Activated CD4-positive, alpha-beta T cell treated with anti-CD3 and anti-CD28 coated beads for 36 hours (primary cell): Measurements from ENCODE around the gene RPTN. TPM values are rescaled to one million over a fixed set of nuclear protein-coding genes. Genes with fewer than 3 reads are reported as not detected.

Source experiments
- ATAC-seq: fragments of 200-7000 bp; cut with Tn5 transposase; one replicate; pipeline ENCODE4 v1.10.0; 2021; ENCODE audit warnings: mild to moderate bottlenecking, moderate library complexity
- CTCF ChIA-PET: fragments of 350-600 bp; sonication (Branson Sonifier 250); formaldehyde crosslinking; loops from one replicate; lab custom pipeline; 2021; ENCODE audit warnings: antibody characterized with exemption; lab: Charles Lee
- POLR2A ChIA-PET: fragments of 350-600 bp; sonication (Branson Sonifier 250); formaldehyde crosslinking; loops from one replicate; lab custom pipeline; 2021; ENCODE audit warnings: antibody characterized with exemption, inconsistent platforms; lab: Charles Lee
- DNase-seq: peaks from one replicate; pipeline ENCODE4 v3.0.0-alpha.2; 2020
- H3K27ac Mint-ChIP-seq: one replicate; pipeline ENCODE4 v1.8.0; 2021; ENCODE audit warnings: mixed read lengths
- H3K27me3 Mint-ChIP-seq: one replicate; pipeline ENCODE4 v1.8.0; 2021; ENCODE audit warnings: mixed read lengths
- H3K36me3 Mint-ChIP-seq: one replicate; pipeline ENCODE4 v1.8.0; 2021; ENCODE audit warnings: low read depth, mixed read lengths
- H3K4me1 Mint-ChIP-seq: one replicate; pipeline ENCODE4 v1.8.0; 2021; ENCODE audit warnings: mixed read lengths
- H3K4me3 Mint-ChIP-seq: one replicate; pipeline ENCODE4 v1.8.0; 2021; ENCODE audit warnings: mild to moderate bottlenecking, moderate library complexity, mixed read lengths
- H3K9me3 Mint-ChIP-seq: one replicate; pipeline ENCODE4 v1.8.0; 2021; ENCODE audit warnings: low read depth, mixed read lengths
- intact Hi-C, 2 experiments: fragments of 100-400 bp; cut with DNase I in 1 of 2; cut with micrococcal nuclease in 1 of 2; formaldehyde crosslinking; loops; one replicate each; pipeline versions ENCODE4 v1.14.2 to v1.15.1; 2022 to 2024; cut with DNase I, micrococcal nuclease
- total RNA-seq, 2 experiments: library from RNA; stranded (reverse); gene quantifications; one replicate each; pipeline ENCODE4 v1.2.3, GENCODE V29; 2021

Gene RPTN
- total RNA-seq, 2 experiments from 2014 or later: not detected

GRCh38 chr1:152141971-152142584 is 16.9 kb downstream of the RPTN start:
- DNase-seq (peak; percentile 55), ATAC-seq (no peak)
- ChIA-PET CTCF (interaction anchor here (0.5 to 2.4 kb wide), 7 partner anchors 31 to 1188 kb away, joined by 3 to 10 read pairs (median 3); no protein-coding TSS in a partner anchor), POLR2A (interaction anchor here (0.6 kb wide), 1 partner anchor 37 kb away, joined by 3 read pairs; no protein-coding TSS in a partner anchor)
- intact Hi-C loops: loop anchor here in 1 of 2 experiments (1.0 to 5.0 kb wide), 4 partner anchors 43 to 317 kb away; no protein-coding TSS in a partner anchor
- Mint-ChIP-seq H3K36me3 (no peaks in the 10 kb centered on the region), H3K27ac (no peak overlapping the region), H3K4me3 (no peak overlapping the region), H3K4me1 (peaks cover 11% of the 10 kb centered on the region), H3K9me3 (peaks cover 11% of the 10 kb centered on the region), H3K27me3 (peaks cover 50% of the 10 kb centered on the region)

- ChIA-PET POLR2A (no interaction called here), CTCF (interaction anchor here (0.8 to 1.4 kb wide), 2 partner anchors 22 to 321 kb away, joined by 4 to 9 read pairs; no protein-coding TSS in a partner anchor)
- no peak for ATAC-seq
- peaks cover 2% of the 10 kb centered on the region for H3K4me1 Mint-ChIP-seq
- intact Hi-C loops: no loop called here
- no peak overlapping the region for H3K27ac Mint-ChIP-seq
- H3K4me3 Mint-ChIP-seq: no peak overlapping the region
- peaks cover 9% of the 10 kb centered on the region for H3K9me3 Mint-ChIP-seq
- H3K36me3 Mint-ChIP-seq: no peaks in the 10 kb centered on the region
- no peak for DNase-seq
- H3K27me3 Mint-ChIP-seq: peaks cover 50% of the 10 kb centered on the region
Observed at GRCh38 chr1:152137215-152137614, 21.8 kb downstream of the RPTN start.

- intact Hi-C loops: no loop called here
- Mint-ChIP-seq H3K27me3 (peaks cover 55% of the 10 kb centered on the region), H3K4me1 (no peaks in the 10 kb centered on the region), H3K27ac (no peak overlapping the region), H3K36me3 (no peaks in the 10 kb centered on the region), H3K9me3 (peaks cover 9% of the 10 kb centered on the region), H3K4me3 (no peak overlapping the region)
- POLR2A ChIA-PET: no interaction called here
- ATAC-seq (no peak), DNase-seq (no peak)
- CTCF ChIA-PET: interaction anchor here (0.9 to 1.2 kb wide), 2 partner anchors 32 to 311 kb away, joined by 3 to 4 read pairs; no protein-coding TSS in a partner anchor
Observed at GRCh38 chr1:152130186-152130585, 28.8 kb downstream of the RPTN start.

GRCh38 chr1:152127673-152128072 is 31.4 kb downstream of the RPTN start:
- H3K27ac Mint-ChIP-seq: no peak overlapping the region
- DNase-seq: no peak
- H3K36me3 Mint-ChIP-seq: no peaks in the 10 kb centered on the region
- no peaks in the 10 kb centered on the region for H3K4me1 Mint-ChIP-seq
- peaks cover 53% of the 10 kb centered on the region for H3K27me3 Mint-ChIP-seq
- ATAC-seq: peak; percentile 36
- intact Hi-C loops: no loop called here
- ChIA-PET POLR2A (no interaction called here), CTCF (no interaction called here)
- H3K9me3 Mint-ChIP-seq: peaks cover 3% of the 10 kb centered on the region
- no peak overlapping the region for H3K4me3 Mint-ChIP-seq

GRCh38 chr1:152125834-152126443 is 33.1 kb downstream of the RPTN start:
- Mint-ChIP-seq H3K27ac (no peak overlapping the region), H3K4me1 (no peaks in the 10 kb centered on the region), H3K36me3 (no peaks in the 10 kb centered on the region), H3K9me3 (no peaks in the 10 kb centered on the region), H3K27me3 (peaks cover 53% of the 10 kb centered on the region), H3K4me3 (no peak overlapping the region)
- DNase-seq (no peak), ATAC-seq (no peak)
- intact Hi-C loops: no loop called here
- ChIA-PET CTCF (interaction anchor here (1.0 kb wide), 1 partner anchor 332 kb away, joined by 3 read pairs; no protein-coding TSS in a partner anchor), POLR2A (no interaction called here)

- ChIA-PET CTCF (interaction anchor here (1.6 to 1.7 kb wide), 2 partner anchors 64 to 66 kb away, joined by 3 to 5 read pairs; no protein-coding TSS in a partner anchor), POLR2A (no interaction called here)
- Mint-ChIP-seq H3K9me3 (no peaks in the 10 kb centered on the region), H3K36me3 (no peaks in the 10 kb centered on the region), H3K4me1 (no peaks in the 10 kb centered on the region), H3K4me3 (no peak overlapping the region), H3K27me3 (peaks cover 37% of the 10 kb centered on the region), H3K27ac (no peak overlapping the region)
- DNase-seq: no peak
- intact Hi-C loops: no loop called here
- ATAC-seq: no peak
Observed at GRCh38 chr1:152118915-152119314, 40.1 kb downstream of the RPTN start.

- Mint-ChIP-seq H3K27me3 (peaks cover 29% of the 10 kb centered on the region), H3K4me1 (no peaks in the 10 kb centered on the region), H3K36me3 (no peaks in the 10 kb centered on the region), H3K4me3 (no peak within 1 kb of the TSS), H3K27ac (no peak within 1 kb of the TSS), H3K9me3 (no peaks in the 10 kb centered on the region)
- ATAC-seq: no peak
- intact Hi-C loops: no loop called here
- no peak for DNase-seq
- POLR2A ChIA-PET: no interaction called here
- CTCF ChIA-PET: interaction anchor here (0.6 to 0.8 kb wide), 3 partner anchors 22 to 343 kb away, joined by 3 to 4 read pairs (median 3); no protein-coding TSS in a partner anchor
Observed at GRCh38 chr1:152115344-152115743, 43.7 kb downstream of the RPTN start, which contains the start of gene TCHH. Gene TCHH (minus strand): TSS chr1:152115444. CDS start chr1:152114080, 1,364 bp downstream.

GRCh38 chr1:152112885-152113432 is 46.1 kb downstream of the RPTN start:
- no peaks in the 10 kb centered on the region for H3K36me3 Mint-ChIP-seq
- intact Hi-C loops: loop anchor here in 1 of 2 experiments (5.0 kb wide), 1 partner anchor 61 kb away; no protein-coding TSS in a partner anchor

GRCh38 chr1:152112101-152112884 is 46.7 kb downstream of the RPTN start:
- no peak for ATAC-seq
- no peaks in the 10 kb centered on the region for H3K9me3 Mint-ChIP-seq
- no peak overlapping the region for H3K4me3 Mint-ChIP-seq
- peak; percentile 31 for DNase-seq
- no peak overlapping the region for H3K27ac Mint-ChIP-seq
- POLR2A ChIA-PET: interaction anchor here (0.6 kb wide), 1 partner anchor 347 kb away, joined by 7 read pairs; no protein-coding TSS in a partner anchor
- H3K27me3 Mint-ChIP-seq: peaks cover 20% of the 10 kb centered on the region
- intact Hi-C loops: loop anchor here in 1 of 2 experiments (5.0 kb wide), 1 partner anchor 60 kb away; no protein-coding TSS in a partner anchor
- CTCF ChIA-PET: interaction anchor here (0.7 to 6.3 kb wide), 11 partner anchors 20 to 347 kb away, joined by 3 to 33 read pairs (median 6); no protein-coding TSS in a partner anchor
- no peaks in the 10 kb centered on the region for H3K36me3 Mint-ChIP-seq
- H3K4me1 Mint-ChIP-seq: no peaks in the 10 kb centered on the region

More at GRCh38 chr1:152112885-152113432, 46.1 kb downstream of the RPTN start:
- H3K27me3 Mint-ChIP-seq: peaks cover 23% of the 10 kb centered on the region
- ATAC-seq (no peak), DNase-seq (no peak)
- CTCF ChIA-PET: interaction anchor here (0.7 to 6.3 kb wide), 7 partner anchors 12 to 346 kb away, joined by 3 to 33 read pairs (median 4); no protein-coding TSS in a partner anchor
- no peaks in the 10 kb centered on the region for H3K9me3 Mint-ChIP-seq
- H3K4me1 Mint-ChIP-seq: no peaks in the 10 kb centered on the region
- POLR2A ChIA-PET: no interaction called here
- H3K4me3 Mint-ChIP-seq: no peak overlapping the region
- no peak overlapping the region for H3K27ac Mint-ChIP-seq

GRCh38 chr1:152111515-152111968 is 47.5 kb downstream of the RPTN start:
- Mint-ChIP-seq H3K27me3 (peaks cover 14% of the 10 kb centered on the region), H3K4me1 (no peaks in the 10 kb centered on the region), H3K27ac (no peak overlapping the region), H3K4me3 (no peak overlapping the region), H3K36me3 (no peaks in the 10 kb centered on the region), H3K9me3 (no peaks in the 10 kb centered on the region)
- CTCF ChIA-PET: interaction anchor here (0.6 to 6.3 kb wide), 20 partner anchors 11 to 1833 kb away, joined by 3 to 33 read pairs (median 4); no protein-coding TSS in a partner anchor
- ATAC-seq (peak; percentile 40), DNase-seq (peak; percentile 70)
- intact Hi-C loops: loop anchor here (2.0 to 5.0 kb wide), 2 partner anchors 59 to 77 kb away; no protein-coding TSS in a partner anchor
- POLR2A ChIA-PET: interaction anchor here (0.6 kb wide), 1 partner anchor 348 kb away, joined by 7 read pairs; no protein-coding TSS in a partner anchor
